Ovary (tissue), 9 donors: Measurements from ENCODE around the gene RNF180. TPM values are rescaled to one million over a fixed set of nuclear protein-coding genes. Genes with fewer than 3 reads are reported as not detected.

ENCODE experiments used
- DNase-seq, 5 donors: peaks; one replicate each; pipeline ENCODE4 v3.0.0-alpha.2; 2019 to 2020
- H3K27ac ChIP-seq, 2 donors: fragments of 200-600 bp; one replicate each; pipeline versions ENCODE4 v1.5.1 to v1.8.0; 2019 to 2022
- H3K27me3 ChIP-seq: fragments of 200-600 bp; one replicate; pipeline ENCODE4 v1.8.0; 2022
- H3K36me3 ChIP-seq: fragments of 200-600 bp; sonication (generic); one replicate; pipeline ENCODE4 v1.5.1; 2019
- H3K4me1 ChIP-seq: one replicate; pipeline ENCODE4 v1.8.1; 2013; ENCODE audit warnings: mild to moderate bottlenecking, moderate library complexity; ENCODE audit not compliant: insufficient read depth
- H3K4me3 ChIP-seq: fragments of 200-600 bp; sonication (generic); one replicate; pipeline ENCODE4 v1.5.1; 2017
- H3K9me3 ChIP-seq, 2 donors: fragments of 200-600 bp in 1 of 2; sonication (generic) in 1 of 2; one replicate each; pipeline versions ENCODE4 v1.5.1 to v1.8.1; 2013 to 2019; ENCODE audit warnings: mild to moderate bottlenecking in 1 of 2, moderate library complexity in 1 of 2
- CTCF ChIP-seq, 3 donors: fragments of 450-650 bp in 2 of 3; fragments of 200-600 bp in 1 of 3; IDR thresholded peaks; one replicate each; pipeline versions ENCODE4 v1.5.1 to v1.8.0; 2016 to 2022; ENCODE audit warnings: antibody characterized with exemption in 3 of 3, mild to moderate bottlenecking in 1 of 3
- EP300 ChIP-seq: sonication (generic); formaldehyde crosslinking; IDR thresholded peaks from one replicate; pipeline ENCODE4 v1.6.1; 2017; ENCODE audit warnings: antibody characterized with exemption
- POLR2A ChIP-seq: fragments of 450-650 bp; IDR thresholded peaks from one replicate; pipeline ENCODE4 v1.6.1; 2017; ENCODE audit warnings: antibody characterized with exemption, mild to moderate bottlenecking, moderate library complexity
- WGBS, 3 donors: extraction: QIAGEN DNeasy Blood & Tissue Kit in 1 of 3; methylation state at CpG; one replicate each; pipeline versions ENCODE4 v1.1.5 to v1.1.7; 2013 to 2017; 5-methylcytosine and 5-hydroxymethylcytosine counted together
- intact Hi-C, 4 donors: fragments of 100-400 bp; cut with DNase I; formaldehyde crosslinking; loops; one replicate each; pipeline versions ENCODE4 v1.11.0 to v1.15.1; 2022 to 2023
- polyA plus RNA-seq, 2 donors: library from polyadenylated mRNA; stranded (reverse); fragments of 200-250 nt in 1 of 2; fragments of 350-450 nt in 1 of 2; fragmentation: Illumina TruSeq in 1 of 2; extraction: RNeasy Lipid Tissue Mini Kit (QIAGEN cat#74804) in 1 of 2; gene quantifications; one replicate each; pipeline ENCODE4 v1.2.3, GENCODE V29; 2013 to 2014
- total RNA-seq, 7 donors: library from RNA; depleted of rRNA in 2 of 7; stranded (reverse); fragments of >200 nt in 2 of 7; fragmentation: NEBNext Ultra II Directional in 3 of 7; extraction: Animal tissue kit (Norgen Biotek cat#: 25700) in 3 of 7; gene quantifications; one replicate each; pipeline versions ENCODE4 v1.1.0 to v1.2.4, GENCODE V29; 2016 to 2023
- donor health status: DM: no; HTN: no; CAD: no; lungs with moderate emphysema.
- donor health status: DM: no; HTN: no; CAD: no.
- donor health status: Bipolar disorder and iron deficiency.
- donor health status: DM: yes; HTN: yes; CAD: no.
- donor health status: DM: no; HTN: no; CAD: no.
- donor health status: DM: yes; HTN: yes; CAD: no.

Gene RNF180
- total and polyA plus RNA-seq, 9 donors: 5.2 to 26.9 (median 21.7) TPM

GRCh38 chr5:64315778-64316177, 150.1 kb downstream of the RNF180 start:
- TF ChIP-seq EP300 (no peak), POLR2A (no peak), CTCF (IDR thresholded peaks at IDR 0.05) (no peak)
- H3K27ac ChIP-seq: no peak overlapping the region
- no peaks in the 10 kb centered on the region for H3K36me3 ChIP-seq
- 67 to 74% (median 73%) methylated on average over 1 of the region's 1 CpG for WGBS, 3 donors
- H3K4me3 ChIP-seq: no peak overlapping the region
- H3K4me1 ChIP-seq: no peaks in the 10 kb centered on the region
- no peak for DNase-seq
- no peaks in the 10 kb centered on the region for H3K9me3 ChIP-seq
- H3K27me3 ChIP-seq: no peaks in the 10 kb centered on the region
- intact Hi-C loops: no loop called here

- Histone ChIP-seq H3K27ac (no peak overlapping the region), H3K27me3 (no peaks in the 10 kb centered on the region), H3K4me1 (no peaks in the 10 kb centered on the region), H3K4me3 (no peak overlapping the region), H3K9me3 (no peaks in the 10 kb centered on the region), H3K36me3 (no peaks in the 10 kb centered on the region)
- TF ChIP-seq CTCF (IDR thresholded peaks at IDR 0.05): no peak
- no peak for TF ChIP-seq POLR2A
- TF ChIP-seq EP300: no peak
- WGBS, 3 donors: 92 to 100% (median 98%) methylated on average over 1 of the region's 1 CpG
- intact Hi-C loops: no loop called here
- DNase-seq: no peak
These were observed 152.5 kb downstream of the RNF180 start for GRCh38 chr5:64318175-64318574.

- intact Hi-C loops: no loop called here
- WGBS, 3 donors: 81 to 88% (median 86%) methylated on average over 1 of the region's 1 CpG
- no peaks in the 10 kb centered on the region for H3K4me1 ChIP-seq
- H3K36me3 ChIP-seq: no peaks in the 10 kb centered on the region
- H3K9me3 ChIP-seq: no peaks in the 10 kb centered on the region
- no peaks in the 10 kb centered on the region for H3K27me3 ChIP-seq
- DNase-seq: no peak
- no peak for TF ChIP-seq EP300
- H3K4me3 ChIP-seq: no peak overlapping the region
- no peak overlapping the region for H3K27ac ChIP-seq
These were observed 157.9 kb downstream of the RNF180 start for GRCh38 chr5:64323591-64323990.

- no peak overlapping the region for H3K4me3 ChIP-seq
- TF ChIP-seq CTCF (IDR thresholded peaks at IDR 0.05) (no peak), EP300 (no peak), POLR2A (no peak)
- H3K9me3 ChIP-seq: no peaks in the 10 kb centered on the region
- DNase-seq: no peak
- H3K27ac ChIP-seq: no peak overlapping the region
- intact Hi-C loops: no loop called here
- no peaks in the 10 kb centered on the region for H3K27me3 ChIP-seq
- 83 to 93% (median 93%) methylated on average over 6 of the region's 6 CpGs for WGBS, 3 donors
- H3K4me1 ChIP-seq: no peaks in the 10 kb centered on the region
- H3K36me3 ChIP-seq: no peaks in the 10 kb centered on the region
These were observed 165.1 kb downstream of the RNF180 start for GRCh38 chr5:64330728-64331231.

- H3K27me3 ChIP-seq: no peaks in the 10 kb centered on the region
- TF ChIP-seq POLR2A (no peak), EP300 (no peak)
- 94 to 99% (median 98%) methylated on average over 9 of the region's 9 CpGs for WGBS, 3 donors
- no peak for DNase-seq
- H3K4me3 ChIP-seq: no peak overlapping the region
- H3K9me3 ChIP-seq: no peaks in the 10 kb centered on the region
- no peak overlapping the region for H3K27ac ChIP-seq
- no peaks in the 10 kb centered on the region for H3K4me1 ChIP-seq
- no peaks in the 10 kb centered on the region for H3K36me3 ChIP-seq
- intact Hi-C loops: no loop called here
These were observed 166.1 kb downstream of the RNF180 start for GRCh38 chr5:64331597-64332277.
